Femur (tissue), 1 donor: Measurements from ENCODE around the gene PPA2.
"Not testable (repeated sequence)": the region's sequence is repeated elsewhere in the genome, so short reads cannot be mapped to it uniquely, and the experiment has no call there.

Experiments
- DNase-seq: peaks from one replicate; pipeline ENCODE4 v3.0.0-alpha.2; 2017

Gene PPA2

GRCh38 chr4:105458001-105458400, 15.9 kb downstream of the PPA2 start:
- no peak for DNase-seq

- no peak for DNase-seq
These were observed 17.9 kb downstream of the PPA2 start for GRCh38 chr4:105455998-105456397.

GRCh38 chr4:105455182-105455581, 18.7 kb downstream of the PPA2 start:
- no peak for DNase-seq

GRCh38 chr4:105453550-105454205, 20.2 kb downstream of the PPA2 start:
- DNase-seq, result no peak

GRCh38 chr4:105451346-105451745, 22.5 kb downstream of the PPA2 start:
- DNase-seq, result no peak

GRCh38 chr4:105440890-105441289, 33.0 kb downstream of the PPA2 start:
- DNase-seq, result no peak

- DNase-seq, result no peak
These were observed 36.2 kb downstream of the PPA2 start for GRCh38 chr4:105437637-105438036.

- no peak for DNase-seq
These were observed 37.4 kb downstream of the PPA2 start for GRCh38 chr4:105436414-105436813.

GRCh38 chr4:105434940-105435339, 38.9 kb downstream of the PPA2 start:
- no peak for DNase-seq

GRCh38 chr4:105433421-105433820, 40.4 kb downstream of the PPA2 start:
- DNase-seq, result no peak

GRCh38 chr4:105432438-105432837, 41.4 kb downstream of the PPA2 start:
- no peak for DNase-seq

GRCh38 chr4:105430811-105431210, 43.1 kb downstream of the PPA2 start:
- DNase-seq, result peak; percentile 19

GRCh38 chr4:105426187-105426897, 47.5 kb downstream of the PPA2 start:
- DNase-seq, result no peak

- DNase-seq, result no peak
These were observed 51.5 kb downstream of the PPA2 start for GRCh38 chr4:105422207-105422920.

GRCh38 chr4:105417624-105418023, 56.2 kb downstream of the PPA2 start:
- no peak for DNase-seq

- DNase-seq, result no peak
These were observed 58.5 kb downstream of the PPA2 start for GRCh38 chr4:105415281-105415744.

- DNase-seq, result no peak
These were observed 59.5 kb downstream of the PPA2 start for GRCh38 chr4:105414316-105414715.

- DNase-seq, result not testable (repeated sequence)
These were observed 64.7 kb downstream of the PPA2 start for GRCh38 chr4:105409135-105409534.

GRCh38 chr4:105400901-105401677, 72.8 kb downstream of the PPA2 start:
- no peak for DNase-seq

- DNase-seq, result no peak
These were observed 74.2 kb downstream of the PPA2 start for GRCh38 chr4:105399532-105400161.

GRCh38 chr4:105392858-105393257, 81.0 kb downstream of the PPA2 start:
- no peak for DNase-seq

GRCh38 chr4:105389167-105389566, 84.7 kb downstream of the PPA2 start:
- DNase-seq, result no peak

- no peak for DNase-seq
These were observed 86.4 kb downstream of the PPA2 start for GRCh38 chr4:105387466-105387865.
